ENCODE results near the gene FMN1. TPM values are rescaled to one million over a fixed set of nuclear protein-coding genes. Genes with fewer than 3 reads are reported as not detected.
A peak's percentile ranks its signal among the peaks of the same experiment; 100 is the strongest.

FMN1 gene
- total and polyA plus RNA-seq, 10 of the 15 experiments (the other 5 are each of a cell fraction or from before 2014, with no cell fraction given) = 0.05 to 0.16 (median 0.08) TPM; not detected in 4

- in situ Hi-C loops (cut with MboI) = loop anchor here (10.0 kb wide), 1 partner anchor 292 kb away; no protein-coding TSS in a partner anchor
- RAD21 ChIA-PET (ENCODE audit: unreplicated experiment) = interaction anchor here (0.8 to 2.1 kb wide), 6 partner anchors 10 to 306 kb away, joined by 3 to 25 read pairs (median 3); no protein-coding TSS in a partner anchor
- ATAC-seq = no peak
- Histone ChIP-seq H3K36me3 (ENCODE audit: control insufficient read depth in 2 of 2, insufficient read depth in 2 of 2, low read length in 1 of 2) (no peaks in the 10 kb centered on the region), H2AFZ (ENCODE audit: control insufficient read depth, low read depth, low read length) (no peak overlapping the region), H3K4me3 (no peak overlapping the region), H4K20me1 (ENCODE audit: control insufficient read depth, insufficient read depth) (no peaks in the 10 kb centered on the region), H3K4me2 (ENCODE audit: control insufficient read depth, insufficient read depth) (no peak overlapping the region), H3K9me3 (replicated peaks; ENCODE audit: control insufficient read depth, insufficient read depth, low read length) (no peaks in the 10 kb centered on the region; the same call in 2 of the 3 replicates), H3K27ac (ENCODE audit: control insufficient read depth, insufficient read depth) (no peak overlapping the region), H3K27me3 (replicated peaks in 1 of 2; ENCODE audit: control insufficient read depth in 2 of 2, insufficient read depth in 2 of 2, low read length in 1 of 2) (no peaks in the 10 kb centered on the region), H3K9ac (ENCODE audit: control insufficient read depth, insufficient read depth, low read length) (no peak overlapping the region), H3K79me2 (ENCODE audit: control insufficient read depth, insufficient read depth, low read length) (no peaks in the 10 kb centered on the region), H3K4me1 (ENCODE audit: control insufficient read depth, insufficient read depth, low read length) (no peaks in the 10 kb centered on the region)
- TF ChIP-seq MEF2A (IDR thresholded peaks at IDR 0.05; ENCODE audit: insufficient read depth, low read depth, low read length) (no peak), STAT3 (IDR thresholded peaks at IDR 0.05; ENCODE audit: low read depth, low read length) (no peak), ZNF24 (IDR thresholded peaks at IDR 0.05) (no peak), ATF7 (IDR thresholded peaks at IDR 0.05; ENCODE audit: low read depth) (no peak), BMI1 (IDR thresholded peaks at IDR 0.05; ENCODE audit: borderline replicate concordance) (no peak)
- no TSS peak for BruUV-seq (replicated peaks)
- DNase-seq (ENCODE audit: low read depth, low spot score) = no peak
- intact Hi-C loops (cut with micrococcal nuclease; ENCODE audit: unreplicated experiment) = loop anchor here (1.0 to 2.0 kb wide), 2 partner anchors 112 to 294 kb away; no protein-coding TSS in a partner anchor
- no peak for FAIRE-seq
- SMC1A ChIA-PET (ENCODE audit: uncharacterized antibody, unreplicated experiment) = interaction anchor here (0.8 to 4.5 kb wide), 11 partner anchors 10 to 296 kb away, joined by 3 to 44 read pairs (median 4); no protein-coding TSS in a partner anchor
- CTCF ChIA-PET = interaction anchor here (0.8 to 8.1 kb wide), 26 partner anchors 10 to 306 kb away, joined by 3 to 119 read pairs (median 4); no protein-coding TSS in a partner anchor
- POLR2A ChIA-PET = no interaction called here
- 92% methylated on average over 2 of the region's 2 CpGs for WGBS (ENCODE audit: insufficient coverage, insufficient replicate concordance, low lambda C conversion rate, missing lambda C conversion rate)
Observed at GRCh38 chr15:32956711-32957110, 237.8 kb downstream of the FMN1 start.

- peak; percentile 62; the same call in 2 of the 3 replicates for ATAC-seq
- H3K79me2 ChIP-seq (ENCODE audit: control insufficient read depth, insufficient read depth, low read length) = no peaks in the 10 kb centered on the region
- WGBS (ENCODE audit: insufficient coverage, insufficient replicate concordance, low lambda C conversion rate, missing lambda C conversion rate) = 92% methylated on average over 1 of the region's 1 CpG
- no peaks in the 10 kb centered on the region for H3K4me1 ChIP-seq (ENCODE audit: control insufficient read depth, insufficient read depth, low read length)
- no peaks in the 10 kb centered on the region for H3K27me3 ChIP-seq (replicated peaks in 1 of 2; ENCODE audit: control insufficient read depth in 2 of 2, insufficient read depth in 2 of 2, low read length in 1 of 2)
- H3K27ac ChIP-seq (ENCODE audit: control insufficient read depth, insufficient read depth) = no peak overlapping the region
- H3K4me2 ChIP-seq (ENCODE audit: control insufficient read depth, insufficient read depth) = no peak overlapping the region
- intact Hi-C loops (cut with micrococcal nuclease; ENCODE audit: unreplicated experiment) = loop anchor here (1.0 to 2.0 kb wide), 2 partner anchors 111 to 294 kb away; no protein-coding TSS in a partner anchor
- H2AFZ ChIP-seq (ENCODE audit: control insufficient read depth, low read depth, low read length) = no peak overlapping the region
- in situ Hi-C loops (cut with MboI) = loop anchor here (10.0 kb wide), 1 partner anchor 291 kb away; no protein-coding TSS in a partner anchor
- DNase-seq (ENCODE audit: low read depth, low spot score) = no peak
- no peak overlapping the region for H3K9ac ChIP-seq (ENCODE audit: control insufficient read depth, insufficient read depth, low read length)
- ChIA-PET POLR2A (no interaction called here), CTCF (interaction anchor here (0.6 to 8.1 kb wide), 29 partner anchors 9 to 305 kb away, joined by 3 to 119 read pairs (median 4); no protein-coding TSS in a partner anchor), SMC1A (ENCODE audit: uncharacterized antibody, unreplicated experiment) (interaction anchor here (0.8 to 4.5 kb wide), 11 partner anchors 9 to 296 kb away, joined by 3 to 44 read pairs (median 4); no protein-coding TSS in a partner anchor), RAD21 (ENCODE audit: unreplicated experiment) (interaction anchor here (0.8 to 2.1 kb wide), 8 partner anchors 9 to 305 kb away, joined by 3 to 25 read pairs (median 3); no protein-coding TSS in a partner anchor)
- no peaks in the 10 kb centered on the region for H4K20me1 ChIP-seq (ENCODE audit: control insufficient read depth, insufficient read depth)
- no peaks in the 10 kb centered on the region for H3K36me3 ChIP-seq (ENCODE audit: control insufficient read depth in 2 of 2, insufficient read depth in 2 of 2, low read length in 1 of 2)
- no peak for FAIRE-seq
- H3K9me3 ChIP-seq (replicated peaks; ENCODE audit: control insufficient read depth, insufficient read depth, low read length) = no peaks in the 10 kb centered on the region
- no TSS peak for BruUV-seq (replicated peaks)
- no peak overlapping the region for H3K4me3 ChIP-seq
- TF ChIP-seq HCFC1 (IDR thresholded peaks at IDR 0.05; ENCODE audit: low read length) (no peak), CUX1 (IDR thresholded peaks at IDR 0.05; ENCODE audit: insufficient replicate concordance, low read depth, low read length) (no peak), CTCF (IDR thresholded peaks at IDR 0.05 in 2 of 3, conservative IDR thresholded peaks at IDR 0.05 in 1 of 3; ENCODE audit: control insufficient read depth in 2 of 3, extremely low read depth in 1 of 3, insufficient read depth in 1 of 3, low read depth in 3 of 3, low read length in 3 of 3) (peak; percentile 49 to 62 (median 58); a peak in 5 of 6 replicates), EGR1 (IDR thresholded peaks at IDR 0.05; ENCODE audit: borderline replicate concordance in 1 of 2, low read depth in 2 of 2, low read length in 2 of 2) (no peak)
Observed at GRCh38 chr15:32956006-32956405, 238.5 kb downstream of the FMN1 start.

Measured in GM12878 (cell line).